HEK293T (cell line): ENCODE measurements around the gene RAPGEF6.
A peak's percentile ranks its signal among the peaks of the same experiment; 100 is the strongest.

ENCODE experiments used
- ARNT ChIP-seq: fragments of 450-650 bp; IDR thresholded peaks from 2 replicates; pipeline ENCODE4 v1.6.1; 2017; ENCODE audit warnings: mild to moderate bottlenecking
- BHLHE40 ChIP-seq: fragments of 450-650 bp; IDR thresholded peaks from 2 replicates; pipeline ENCODE4 v1.6.1; 2016; ENCODE audit warnings: mild to moderate bottlenecking, moderate library complexity, borderline replicate concordance
- ELF4 ChIP-seq: fragments of 450-650 bp; IDR thresholded peaks from 2 replicates; pipeline ENCODE4 v1.6.1; 2017; ENCODE audit warnings: antibody characterized with exemption
- FOXA1 ChIP-seq: fragments of 450-650 bp; IDR thresholded peaks from 2 replicates; pipeline ENCODE4 v1.6.1; 2016; ENCODE audit warnings: mild to moderate bottlenecking
- FOXK2 ChIP-seq: fragments of 450-650 bp; IDR thresholded peaks from 2 replicates; pipeline ENCODE4 v1.6.1; 2016; ENCODE audit warnings: mild to moderate bottlenecking
- FOXM1 ChIP-seq: fragments of 450-650 bp; IDR thresholded peaks from 2 replicates; pipeline ENCODE4 v1.6.1; 2017; ENCODE audit warnings: mild to moderate bottlenecking, borderline replicate concordance
- HDGF ChIP-seq: fragments of 450-650 bp; IDR thresholded peaks from 2 replicates; pipeline ENCODE4 v1.6.1; 2017; ENCODE audit warnings: antibody characterized with exemption, borderline replicate concordance
- NFRKB ChIP-seq: fragments of 450-650 bp; IDR thresholded peaks from 2 replicates; pipeline ENCODE4 v1.6.1; 2016; ENCODE audit warnings: mild to moderate bottlenecking, moderate library complexity
- SP1 ChIP-seq: fragments of 450-650 bp; IDR thresholded peaks from 2 replicates; pipeline ENCODE4 v1.6.1; 2017
- SUZ12 ChIP-seq: fragments of 450-650 bp; IDR thresholded peaks from 2 replicates; pipeline ENCODE4 v1.6.1; 2016; ENCODE audit warnings: mild to moderate bottlenecking
- TARDBP ChIP-seq: fragments of 450-650 bp; IDR thresholded peaks from 2 replicates; pipeline ENCODE4 v1.6.1; 2016
- ZNF384 ChIP-seq: fragments of 450-650 bp; IDR thresholded peaks from 2 replicates; pipeline ENCODE4 v1.6.1; 2016
- TF ChIP-seq, protein P1 (sequence below): fragments of 450-650 bp; IDR thresholded peaks from 2 replicates; pipeline ENCODE4 v1.6.1; 2016

DNA sequence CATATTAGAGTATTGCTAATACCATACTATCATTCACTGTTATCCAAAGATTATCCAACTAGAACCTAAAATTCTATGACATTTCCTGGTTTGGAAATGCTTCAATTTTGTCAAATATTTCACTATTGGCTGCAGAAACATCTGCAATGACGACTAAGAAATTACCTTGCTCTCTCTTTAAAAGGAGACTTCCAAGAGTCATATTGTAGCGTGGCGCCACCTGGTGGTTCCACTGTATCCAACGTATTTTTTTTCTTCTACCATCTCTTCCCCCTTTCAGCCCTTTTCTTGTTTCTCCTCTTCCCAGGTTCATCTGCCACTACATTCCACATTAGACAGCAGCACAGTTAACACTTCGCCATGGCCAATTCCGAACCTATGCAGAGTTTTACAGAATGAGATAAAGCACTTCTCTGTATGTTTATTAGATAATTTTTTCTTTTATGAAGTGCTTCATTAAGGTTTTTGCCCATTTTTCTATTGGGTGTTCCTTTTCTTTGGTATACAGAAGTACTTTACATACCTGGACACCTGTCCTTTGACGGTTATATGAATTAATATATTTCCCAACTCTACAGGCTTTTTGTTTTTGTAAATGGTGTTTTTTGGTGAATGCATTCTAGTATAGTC lies 217.7 kb downstream of the RAPGEF6 start:
- no peak for TF ChIP-seq ARNT
- TF ChIP-seq FOXM1, result no peak
- TF ChIP-seq FOXA1, result no peak
- no peak for TF ChIP-seq SUZ12
- no peak for TF ChIP-seq ELF4
- no peak for TF ChIP-seq FOXK2
- no peak for TF ChIP-seq BHLHE40
- no peak for TF ChIP-seq NFRKB
- TF ChIP-seq, protein P1, sequence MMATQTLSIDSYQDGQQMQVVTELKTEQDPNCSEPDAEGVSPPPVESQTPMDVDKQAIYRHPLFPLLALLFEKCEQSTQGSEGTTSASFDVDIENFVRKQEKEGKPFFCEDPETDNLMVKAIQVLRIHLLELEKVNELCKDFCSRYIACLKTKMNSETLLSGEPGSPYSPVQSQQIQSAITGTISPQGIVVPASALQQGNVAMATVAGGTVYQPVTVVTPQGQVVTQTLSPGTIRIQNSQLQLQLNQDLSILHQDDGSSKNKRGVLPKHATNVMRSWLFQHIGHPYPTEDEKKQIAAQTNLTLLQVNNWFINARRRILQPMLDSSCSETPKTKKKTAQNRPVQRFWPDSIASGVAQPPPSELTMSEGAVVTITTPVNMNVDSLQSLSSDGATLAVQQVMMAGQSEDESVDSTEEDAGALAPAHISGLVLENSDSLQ, result no peak
- no peak for TF ChIP-seq SP1
- no peak for TF ChIP-seq HDGF
- no peak for TF ChIP-seq TARDBP
- TF ChIP-seq ZNF384, result peak; percentile 50; the same call in 1 of the 2 replicates
